ENCODE results near the gene HSD3B2.

DNA sequence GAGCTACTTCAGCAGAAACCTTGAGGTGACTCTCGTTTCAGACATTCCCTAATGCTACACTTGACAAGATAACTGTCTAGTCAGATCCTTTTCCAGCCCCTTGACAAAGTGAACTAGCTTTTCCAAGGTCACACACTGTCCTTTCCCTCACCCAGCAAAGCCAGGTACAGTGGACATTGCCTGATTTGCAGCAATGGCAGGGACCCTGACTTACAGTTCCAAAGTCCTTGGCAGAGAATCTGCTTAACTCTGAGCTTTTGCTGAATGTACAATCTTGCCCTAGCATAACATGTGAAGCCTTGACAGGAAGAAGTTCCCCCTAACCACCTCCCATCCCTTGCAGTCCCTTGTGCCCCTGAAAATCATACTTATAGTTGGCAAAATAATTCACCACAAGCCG is 37.1 kb downstream of the HSD3B2 start:
- TF ChIP-seq, protein P1, sequence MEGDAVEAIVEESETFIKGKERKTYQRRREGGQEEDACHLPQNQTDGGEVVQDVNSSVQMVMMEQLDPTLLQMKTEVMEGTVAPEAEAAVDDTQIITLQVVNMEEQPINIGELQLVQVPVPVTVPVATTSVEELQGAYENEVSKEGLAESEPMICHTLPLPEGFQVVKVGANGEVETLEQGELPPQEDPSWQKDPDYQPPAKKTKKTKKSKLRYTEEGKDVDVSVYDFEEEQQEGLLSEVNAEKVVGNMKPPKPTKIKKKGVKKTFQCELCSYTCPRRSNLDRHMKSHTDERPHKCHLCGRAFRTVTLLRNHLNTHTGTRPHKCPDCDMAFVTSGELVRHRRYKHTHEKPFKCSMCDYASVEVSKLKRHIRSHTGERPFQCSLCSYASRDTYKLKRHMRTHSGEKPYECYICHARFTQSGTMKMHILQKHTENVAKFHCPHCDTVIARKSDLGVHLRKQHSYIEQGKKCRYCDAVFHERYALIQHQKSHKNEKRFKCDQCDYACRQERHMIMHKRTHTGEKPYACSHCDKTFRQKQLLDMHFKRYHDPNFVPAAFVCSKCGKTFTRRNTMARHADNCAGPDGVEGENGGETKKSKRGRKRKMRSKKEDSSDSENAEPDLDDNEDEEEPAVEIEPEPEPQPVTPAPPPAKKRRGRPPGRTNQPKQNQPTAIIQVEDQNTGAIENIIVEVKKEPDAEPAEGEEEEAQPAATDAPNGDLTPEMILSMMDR (IDR thresholded peaks at IDR 0.05; ENCODE audit: poor library complexity, severe bottlenecking): no peak
- TF ChIP-seq EZH2 (IDR thresholded peaks at IDR 0.05; ENCODE audit: borderline replicate concordance, insufficient read depth, low read length, poor library complexity, severe bottlenecking): no peak
- TF ChIP-seq SMC3 (conservative IDR thresholded peaks at IDR 0.05; ENCODE audit: poor library complexity): no peak
- TF ChIP-seq RAD21 (conservative IDR thresholded peaks at IDR 0.05): no peak
- TF ChIP-seq TAF1 (IDR thresholded peaks at IDR 0.05; ENCODE audit: low read depth): no peak
- TF ChIP-seq POLR2AphosphoS5 (IDR thresholded peaks at IDR 0.05): no peak
- TF ChIP-seq, protein P2, sequence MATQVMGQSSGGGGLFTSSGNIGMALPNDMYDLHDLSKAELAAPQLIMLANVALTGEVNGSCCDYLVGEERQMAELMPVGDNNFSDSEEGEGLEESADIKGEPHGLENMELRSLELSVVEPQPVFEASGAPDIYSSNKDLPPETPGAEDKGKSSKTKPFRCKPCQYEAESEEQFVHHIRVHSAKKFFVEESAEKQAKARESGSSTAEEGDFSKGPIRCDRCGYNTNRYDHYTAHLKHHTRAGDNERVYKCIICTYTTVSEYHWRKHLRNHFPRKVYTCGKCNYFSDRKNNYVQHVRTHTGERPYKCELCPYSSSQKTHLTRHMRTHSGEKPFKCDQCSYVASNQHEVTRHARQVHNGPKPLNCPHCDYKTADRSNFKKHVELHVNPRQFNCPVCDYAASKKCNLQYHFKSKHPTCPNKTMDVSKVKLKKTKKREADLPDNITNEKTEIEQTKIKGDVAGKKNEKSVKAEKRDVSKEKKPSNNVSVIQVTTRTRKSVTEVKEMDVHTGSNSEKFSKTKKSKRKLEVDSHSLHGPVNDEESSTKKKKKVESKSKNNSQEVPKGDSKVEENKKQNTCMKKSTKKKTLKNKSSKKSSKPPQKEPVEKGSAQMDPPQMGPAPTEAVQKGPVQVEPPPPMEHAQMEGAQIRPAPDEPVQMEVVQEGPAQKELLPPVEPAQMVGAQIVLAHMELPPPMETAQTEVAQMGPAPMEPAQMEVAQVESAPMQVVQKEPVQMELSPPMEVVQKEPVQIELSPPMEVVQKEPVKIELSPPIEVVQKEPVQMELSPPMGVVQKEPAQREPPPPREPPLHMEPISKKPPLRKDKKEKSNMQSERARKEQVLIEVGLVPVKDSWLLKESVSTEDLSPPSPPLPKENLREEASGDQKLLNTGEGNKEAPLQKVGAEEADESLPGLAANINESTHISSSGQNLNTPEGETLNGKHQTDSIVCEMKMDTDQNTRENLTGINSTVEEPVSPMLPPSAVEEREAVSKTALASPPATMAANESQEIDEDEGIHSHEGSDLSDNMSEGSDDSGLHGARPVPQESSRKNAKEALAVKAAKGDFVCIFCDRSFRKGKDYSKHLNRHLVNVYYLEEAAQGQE (IDR thresholded peaks at IDR 0.05; ENCODE audit: borderline replicate concordance): no peak
